Measurements from ENCODE around the gene HOXB5.

DNA sequence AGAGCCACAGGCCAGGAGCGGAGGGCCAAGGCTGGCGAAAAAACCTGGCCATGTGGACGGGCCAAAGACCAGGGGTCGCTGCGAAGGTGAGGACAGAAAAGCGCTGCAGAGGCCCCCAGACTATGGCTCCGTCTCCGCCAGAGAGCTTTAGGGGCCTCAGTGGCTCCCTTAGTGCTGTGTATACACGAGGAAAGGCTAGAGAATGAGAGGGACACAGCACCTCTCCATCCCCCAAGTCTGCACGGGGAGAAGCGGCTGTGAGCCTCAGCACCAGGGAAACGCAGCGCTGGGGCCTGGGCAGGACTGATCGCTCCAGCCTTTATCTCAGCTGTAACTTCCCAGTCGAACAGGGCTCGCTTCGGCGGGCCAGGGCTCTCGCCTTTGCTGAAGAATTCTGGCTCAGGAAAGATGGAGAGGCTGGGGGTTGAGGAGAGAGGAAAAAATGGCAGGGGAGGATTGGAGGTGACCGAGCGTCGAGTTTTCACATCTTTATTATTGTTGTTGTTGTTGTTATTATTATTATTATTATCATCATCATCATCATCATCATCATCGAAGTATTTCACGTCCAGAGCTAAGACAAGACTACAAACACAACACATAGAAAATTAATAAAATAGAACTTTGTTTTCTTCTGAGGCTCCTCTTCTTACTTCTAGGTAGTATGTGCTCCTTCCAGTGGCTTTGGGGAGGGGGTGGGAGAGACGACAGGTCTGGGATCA is 1.9 kb upstream of the HOXB5 start:
- TF ChIP-seq, protein P1, sequence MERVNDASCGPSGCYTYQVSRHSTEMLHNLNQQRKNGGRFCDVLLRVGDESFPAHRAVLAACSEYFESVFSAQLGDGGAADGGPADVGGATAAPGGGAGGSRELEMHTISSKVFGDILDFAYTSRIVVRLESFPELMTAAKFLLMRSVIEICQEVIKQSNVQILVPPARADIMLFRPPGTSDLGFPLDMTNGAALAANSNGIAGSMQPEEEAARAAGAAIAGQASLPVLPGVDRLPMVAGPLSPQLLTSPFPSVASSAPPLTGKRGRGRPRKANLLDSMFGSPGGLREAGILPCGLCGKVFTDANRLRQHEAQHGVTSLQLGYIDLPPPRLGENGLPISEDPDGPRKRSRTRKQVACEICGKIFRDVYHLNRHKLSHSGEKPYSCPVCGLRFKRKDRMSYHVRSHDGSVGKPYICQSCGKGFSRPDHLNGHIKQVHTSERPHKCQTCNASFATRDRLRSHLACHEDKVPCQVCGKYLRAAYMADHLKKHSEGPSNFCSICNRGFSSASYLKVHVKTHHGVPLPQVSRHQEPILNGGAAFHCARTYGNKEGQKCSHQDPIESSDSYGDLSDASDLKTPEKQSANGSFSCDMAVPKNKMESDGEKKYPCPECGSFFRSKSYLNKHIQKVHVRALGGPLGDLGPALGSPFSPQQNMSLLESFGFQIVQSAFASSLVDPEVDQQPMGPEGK (CRISPR knock-in tag; IDR thresholded peaks at IDR 0.05; ENCODE audit: borderline replicate concordance) = no peak
- TF ChIP-seq ZFP3 (CRISPR knock-in tag; IDR thresholded peaks at IDR 0.05) = no peak
- TF ChIP-seq, protein P2, sequence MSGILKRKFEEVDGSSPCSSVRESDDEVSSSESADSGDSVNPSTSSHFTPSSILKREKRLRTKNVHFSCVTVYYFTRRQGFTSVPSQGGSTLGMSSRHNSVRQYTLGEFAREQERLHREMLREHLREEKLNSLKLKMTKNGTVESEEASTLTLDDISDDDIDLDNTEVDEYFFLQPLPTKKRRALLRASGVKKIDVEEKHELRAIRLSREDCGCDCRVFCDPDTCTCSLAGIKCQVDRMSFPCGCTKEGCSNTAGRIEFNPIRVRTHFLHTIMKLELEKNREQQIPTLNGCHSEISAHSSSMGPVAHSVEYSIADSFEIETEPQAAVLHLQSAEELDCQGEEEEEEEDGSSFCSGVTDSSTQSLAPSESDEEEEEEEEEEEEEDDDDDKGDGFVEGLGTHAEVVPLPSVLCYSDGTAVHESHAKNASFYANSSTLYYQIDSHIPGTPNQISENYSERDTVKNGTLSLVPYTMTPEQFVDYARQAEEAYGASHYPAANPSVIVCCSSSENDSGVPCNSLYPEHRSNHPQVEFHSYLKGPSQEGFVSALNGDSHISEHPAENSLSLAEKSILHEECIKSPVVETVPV (CRISPR knock-in tag; IDR thresholded peaks at IDR 0.05) = no peak
- TF ChIP-seq ZFP30 (CRISPR knock-in tag; IDR thresholded peaks at IDR 0.05) = no peak
- TF ChIP-seq RARB (CRISPR knock-in tag; IDR thresholded peaks at IDR 0.05) = no peak
- TF ChIP-seq, protein P3, sequence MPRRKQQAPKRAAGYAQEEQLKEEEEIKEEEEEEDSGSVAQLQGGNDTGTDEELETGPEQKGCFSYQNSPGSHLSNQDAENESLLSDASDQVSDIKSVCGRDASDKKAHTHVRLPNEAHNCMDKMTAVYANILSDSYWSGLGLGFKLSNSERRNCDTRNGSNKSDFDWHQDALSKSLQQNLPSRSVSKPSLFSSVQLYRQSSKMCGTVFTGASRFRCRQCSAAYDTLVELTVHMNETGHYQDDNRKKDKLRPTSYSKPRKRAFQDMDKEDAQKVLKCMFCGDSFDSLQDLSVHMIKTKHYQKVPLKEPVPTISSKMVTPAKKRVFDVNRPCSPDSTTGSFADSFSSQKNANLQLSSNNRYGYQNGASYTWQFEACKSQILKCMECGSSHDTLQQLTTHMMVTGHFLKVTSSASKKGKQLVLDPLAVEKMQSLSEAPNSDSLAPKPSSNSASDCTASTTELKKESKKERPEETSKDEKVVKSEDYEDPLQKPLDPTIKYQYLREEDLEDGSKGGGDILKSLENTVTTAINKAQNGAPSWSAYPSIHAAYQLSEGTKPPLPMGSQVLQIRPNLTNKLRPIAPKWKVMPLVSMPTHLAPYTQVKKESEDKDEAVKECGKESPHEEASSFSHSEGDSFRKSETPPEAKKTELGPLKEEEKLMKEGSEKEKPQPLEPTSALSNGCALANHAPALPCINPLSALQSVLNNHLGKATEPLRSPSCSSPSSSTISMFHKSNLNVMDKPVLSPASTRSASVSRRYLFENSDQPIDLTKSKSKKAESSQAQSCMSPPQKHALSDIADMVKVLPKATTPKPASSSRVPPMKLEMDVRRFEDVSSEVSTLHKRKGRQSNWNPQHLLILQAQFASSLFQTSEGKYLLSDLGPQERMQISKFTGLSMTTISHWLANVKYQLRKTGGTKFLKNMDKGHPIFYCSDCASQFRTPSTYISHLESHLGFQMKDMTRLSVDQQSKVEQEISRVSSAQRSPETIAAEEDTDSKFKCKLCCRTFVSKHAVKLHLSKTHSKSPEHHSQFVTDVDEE (CRISPR knock-in tag; IDR thresholded peaks at IDR 0.05) = no peak
- no peak for TF ChIP-seq SNAI2 (CRISPR knock-in tag; IDR thresholded peaks at IDR 0.05)
- no peak for TF ChIP-seq OSR1 (CRISPR knock-in tag; IDR thresholded peaks at IDR 0.05)
- TF ChIP-seq TCF4 (CRISPR knock-in tag; IDR thresholded peaks at IDR 0.05; ENCODE audit: borderline replicate concordance) = no peak
- TF ChIP-seq, protein P4, sequence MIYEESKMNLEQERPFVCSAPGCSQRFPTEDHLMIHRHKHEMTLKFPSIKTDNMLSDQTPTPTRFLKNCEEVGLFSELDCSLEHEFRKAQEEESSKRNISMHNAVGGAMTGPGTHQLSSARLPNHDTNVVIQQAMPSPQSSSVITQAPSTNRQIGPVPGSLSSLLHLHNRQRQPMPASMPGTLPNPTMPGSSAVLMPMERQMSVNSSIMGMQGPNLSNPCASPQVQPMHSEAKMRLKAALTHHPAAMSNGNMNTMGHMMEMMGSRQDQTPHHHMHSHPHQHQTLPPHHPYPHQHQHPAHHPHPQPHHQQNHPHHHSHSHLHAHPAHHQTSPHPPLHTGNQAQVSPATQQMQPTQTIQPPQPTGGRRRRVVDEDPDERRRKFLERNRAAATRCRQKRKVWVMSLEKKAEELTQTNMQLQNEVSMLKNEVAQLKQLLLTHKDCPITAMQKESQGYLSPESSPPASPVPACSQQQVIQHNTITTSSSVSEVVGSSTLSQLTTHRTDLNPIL (CRISPR knock-in tag; IDR thresholded peaks at IDR 0.05; ENCODE audit: low read depth) = no peak
